Inferior parietal cortex (tissue), 1 donor: ENCODE measurements around the gene FNDC7.
"Not testable (repeated sequence)": the region's sequence is repeated elsewhere in the genome, so short reads cannot be mapped to it uniquely, and the experiment has no call there.

ENCODE experiments used
- DNase-seq: peaks from one replicate; pipeline ENCODE4 v3.0.0-alpha.2; 2016; ENCODE audit errors: extremely low spot score

The FNDC7 gene

DNA sequence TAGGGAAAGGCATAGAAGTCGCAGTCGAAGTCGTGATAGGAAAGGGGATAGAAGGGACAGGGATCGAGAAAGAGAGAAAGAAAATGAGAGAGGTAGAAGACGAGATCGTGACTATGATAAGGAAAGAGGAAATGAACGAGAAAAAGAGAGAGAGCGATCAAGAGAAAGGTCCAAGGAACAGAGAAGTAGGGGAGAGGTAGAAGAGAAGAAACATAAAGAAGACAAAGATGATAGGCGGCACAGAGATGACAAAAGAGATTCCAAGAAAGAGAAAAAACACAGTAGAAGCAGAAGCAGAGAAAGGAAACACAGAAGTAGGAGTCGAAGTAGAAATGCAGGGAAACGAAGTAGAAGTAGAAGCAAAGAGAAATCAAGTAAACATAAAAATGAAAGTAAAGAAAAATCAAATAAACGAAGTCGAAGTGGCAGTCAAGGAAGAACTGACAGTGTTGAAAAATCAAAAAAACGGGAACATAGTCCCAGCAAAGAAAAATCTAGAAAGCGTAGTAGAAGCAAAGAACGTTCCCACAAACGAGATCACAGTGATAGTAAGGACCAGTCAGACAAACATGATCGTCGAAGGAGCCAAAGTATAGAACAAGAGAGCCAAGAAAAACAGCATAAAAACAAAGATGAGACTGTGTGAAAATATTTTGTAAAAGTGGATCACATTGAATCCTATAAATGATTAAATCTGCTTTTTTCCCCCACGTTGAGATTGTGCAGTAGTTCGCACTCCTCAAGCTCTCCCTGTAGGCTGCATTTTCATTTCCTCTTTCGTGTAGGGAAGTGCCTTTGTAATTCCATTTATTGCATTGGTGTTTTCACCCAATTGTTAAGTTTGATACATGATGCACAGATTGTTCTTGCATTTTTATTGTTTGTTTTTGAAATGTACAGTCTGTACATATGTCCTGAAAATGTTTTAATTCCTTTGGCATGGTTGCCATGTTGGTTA lies 13.1 kb upstream of the FNDC7 start:
- no peak for DNase-seq

DNA sequence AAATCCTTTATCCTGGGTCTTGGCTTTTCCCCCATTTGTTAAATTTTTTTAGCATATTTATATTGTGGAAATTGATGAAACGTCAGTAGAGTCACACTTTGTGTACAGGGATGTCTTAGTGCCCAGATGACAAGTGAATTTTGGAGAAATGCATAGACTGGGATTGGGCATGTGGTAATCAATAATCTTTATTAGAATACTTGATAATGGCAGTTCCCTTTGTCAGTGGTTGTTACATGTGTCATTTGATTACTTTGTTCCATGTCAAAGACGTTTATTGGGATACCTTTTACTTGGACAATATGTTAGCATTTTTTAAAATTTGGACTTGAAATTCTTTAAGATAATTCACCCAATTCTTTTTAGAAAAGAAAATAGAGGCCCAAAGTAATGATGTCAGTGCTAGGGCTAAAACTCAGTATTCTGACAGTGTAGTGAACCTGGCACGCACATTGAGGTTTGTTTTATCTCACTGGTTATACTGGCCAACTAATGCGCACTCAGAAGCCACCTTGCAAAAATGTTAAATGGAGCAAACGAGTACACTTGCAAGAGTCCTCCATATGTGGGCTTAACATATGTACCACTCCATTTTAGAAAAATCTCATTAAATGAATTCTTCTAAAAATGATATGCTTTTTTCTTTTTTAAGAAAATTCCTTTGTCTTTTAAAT lies 11.4 kb upstream of the FNDC7 start:
- no peak for DNase-seq

DNA sequence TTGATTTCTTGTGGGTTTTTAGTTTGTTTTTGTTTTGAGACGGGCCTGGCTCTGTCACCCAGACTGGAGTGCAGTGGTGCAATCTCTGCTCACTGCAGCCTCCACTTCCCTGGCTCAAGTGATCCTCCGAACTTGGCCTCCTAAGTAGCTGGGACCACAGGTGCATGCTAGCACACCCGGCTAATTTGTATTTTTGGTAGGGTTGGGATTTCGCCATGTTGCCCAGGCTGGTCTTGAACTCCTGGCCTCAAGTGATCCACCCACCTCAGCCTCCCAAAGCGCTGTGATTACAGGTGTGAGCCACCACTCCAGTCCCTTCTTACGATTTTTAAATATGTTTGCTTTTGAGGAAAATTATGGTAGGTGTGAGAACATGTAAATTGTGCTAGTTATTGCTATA lies 10.6 kb upstream of the FNDC7 start:
- not testable (repeated sequence) for DNase-seq

DNA sequence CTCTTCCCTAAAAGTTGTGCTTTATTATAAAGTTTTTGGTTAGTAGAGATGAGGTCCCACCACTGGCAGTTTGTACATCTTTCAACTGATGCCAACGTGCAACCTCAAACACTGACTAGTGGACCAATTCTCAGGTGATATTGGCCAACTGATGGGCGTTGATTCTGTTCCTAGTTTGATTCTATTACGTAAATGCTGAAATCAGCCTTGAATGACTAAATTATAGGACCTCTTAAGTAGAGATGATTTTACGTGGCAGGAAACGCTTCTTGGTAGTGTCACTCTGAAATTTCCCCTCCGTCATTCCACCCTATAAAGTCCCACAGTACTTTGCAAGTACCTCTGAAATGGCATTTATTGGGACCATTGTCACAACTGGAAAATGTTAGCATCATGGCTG lies 8.8 kb upstream of the FNDC7 start:
- DNase-seq: no peak

DNA sequence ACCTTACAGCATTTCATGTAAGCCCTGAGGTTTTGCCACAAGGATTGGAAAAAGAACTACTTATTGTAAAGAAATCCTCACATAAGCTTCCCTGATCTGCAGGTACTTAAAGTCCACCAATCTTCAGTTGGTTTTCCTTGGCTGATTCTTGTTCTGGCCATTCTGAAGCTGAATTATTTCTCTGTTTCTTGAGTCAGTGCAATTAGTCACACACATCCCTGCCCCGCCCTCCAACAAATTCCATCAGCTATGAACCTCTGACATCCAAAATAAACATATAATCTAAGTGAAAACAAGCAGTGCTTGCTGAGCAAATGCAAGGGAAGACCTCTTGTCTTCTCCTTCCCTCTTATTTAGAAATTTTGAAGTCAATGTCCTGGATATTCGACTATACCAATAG lies 8.2 kb upstream of the FNDC7 start:
- DNase-seq: no peak

DNA sequence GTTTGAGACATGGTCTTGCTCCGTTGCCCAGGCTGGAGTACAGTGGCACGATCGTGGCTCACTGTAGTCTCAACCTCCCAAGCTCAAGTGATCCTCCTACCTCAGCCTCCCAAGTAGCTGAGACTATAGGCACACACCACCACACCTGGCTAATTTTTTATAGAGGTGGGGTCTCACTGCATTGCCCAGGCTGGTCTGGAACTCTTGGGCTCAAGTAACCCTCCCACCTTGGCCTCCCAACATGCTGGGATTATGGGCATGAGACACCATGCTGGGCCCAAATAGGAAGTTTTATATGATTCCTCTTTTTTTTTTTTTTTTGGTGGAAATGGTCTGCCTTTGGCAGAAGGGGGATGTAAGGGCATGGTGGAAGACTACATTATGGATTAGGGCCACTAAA lies 6.1 kb upstream of the FNDC7 start:
- no peak for DNase-seq

DNA sequence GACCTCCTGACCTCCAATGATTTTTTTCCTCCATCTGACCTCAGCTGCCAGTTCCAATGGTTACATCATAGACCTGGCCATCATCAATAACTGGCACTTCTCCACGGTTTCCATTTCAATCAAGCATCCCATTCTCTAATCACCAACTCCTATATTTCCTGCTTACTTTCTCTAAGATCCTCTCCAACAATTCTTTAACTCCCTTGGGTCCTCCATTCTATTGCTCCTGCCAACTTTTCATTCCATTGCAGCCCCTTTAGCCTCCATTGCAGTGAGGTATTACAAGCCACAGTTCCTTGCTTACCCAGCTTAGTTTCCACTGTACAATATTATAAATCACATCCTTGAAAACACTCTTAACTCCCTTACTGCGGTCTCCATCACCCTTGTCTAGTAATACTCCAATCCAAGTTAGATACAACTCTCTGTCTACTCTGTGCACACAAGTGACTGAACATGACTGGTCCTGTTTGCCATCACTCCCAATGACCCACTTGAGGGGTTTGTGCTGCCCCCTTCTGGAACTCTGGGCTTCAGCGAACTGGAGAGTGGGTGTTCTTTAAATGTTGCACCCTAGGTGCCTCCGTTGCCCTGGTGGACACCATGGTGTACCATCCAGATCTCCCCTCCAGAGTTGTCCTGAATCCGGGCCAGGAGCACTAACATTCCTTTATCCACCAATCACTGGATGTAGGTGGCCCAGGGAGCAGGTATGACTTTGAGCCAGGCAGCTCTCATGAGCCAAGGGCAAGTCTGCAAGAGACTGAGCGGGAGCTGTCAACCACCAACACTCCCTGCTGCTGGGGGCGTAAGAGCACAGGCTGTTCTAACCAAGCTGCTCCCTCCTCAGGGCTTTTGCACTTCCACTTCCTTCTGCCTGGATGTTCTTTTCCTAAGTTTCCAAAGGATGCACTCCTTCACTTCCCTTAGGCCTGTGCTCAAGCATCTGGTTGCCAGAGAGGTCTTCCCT lies 3.7 kb upstream of the FNDC7 start:
- DNase-seq: no peak

DNA sequence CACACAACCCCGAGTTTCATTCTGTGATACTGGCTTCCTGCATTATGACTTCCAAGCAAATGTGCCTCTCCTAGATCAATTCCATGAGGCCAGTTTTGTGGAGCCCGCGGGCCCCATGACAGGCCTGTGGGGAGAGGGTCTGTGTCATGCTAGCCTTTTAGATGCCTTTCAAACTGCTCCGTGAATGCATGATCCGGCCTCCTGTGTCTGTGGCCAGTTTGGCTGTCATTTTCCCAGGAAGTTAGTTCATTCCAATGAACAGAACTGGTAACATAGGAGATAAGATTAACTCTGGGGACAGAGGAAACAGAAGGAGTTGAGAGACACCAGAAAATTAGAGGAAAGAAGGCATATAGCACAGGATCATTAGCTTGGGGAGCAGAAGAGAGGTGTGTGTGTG lies 3.2 kb downstream of the FNDC7 start:
- DNase-seq: no peak

DNA sequence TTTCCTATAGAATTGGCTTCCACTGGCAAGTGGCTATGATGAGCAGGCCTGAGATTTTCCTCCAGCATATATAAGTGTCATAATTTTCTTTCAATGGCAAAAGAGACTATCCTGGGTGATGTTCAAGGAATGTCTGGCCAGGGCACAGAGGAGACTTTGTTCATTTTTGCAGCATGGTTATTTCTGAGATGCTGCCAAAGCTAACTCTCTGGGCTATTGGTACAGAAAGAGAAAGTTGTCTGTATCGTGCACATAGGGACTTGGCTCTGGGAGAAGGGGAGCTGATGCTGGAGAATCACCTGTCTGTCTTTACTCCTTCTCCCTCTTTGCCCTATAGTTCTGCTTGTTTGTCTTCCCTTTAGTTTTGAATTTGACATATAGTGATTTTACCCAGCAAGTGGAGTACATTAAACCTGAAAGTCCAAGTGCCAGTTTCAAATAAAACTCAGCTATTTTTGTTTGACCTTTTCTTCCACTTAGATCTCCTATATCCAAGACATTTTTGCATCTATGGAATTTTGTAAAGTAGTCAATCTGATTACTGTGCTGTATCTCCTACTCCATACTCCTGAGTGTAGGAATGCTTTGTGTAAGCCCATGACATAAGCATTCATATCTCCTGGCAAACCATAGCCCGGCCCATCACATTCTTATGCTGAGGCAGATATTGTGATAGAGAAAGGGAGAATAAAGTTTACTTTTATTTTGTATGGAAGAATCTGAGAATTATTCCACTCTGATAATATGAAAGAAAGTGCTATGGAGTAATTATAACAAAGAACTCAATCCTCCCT lies 3.9 kb downstream of the FNDC7 start:
- DNase-seq: no peak

DNA sequence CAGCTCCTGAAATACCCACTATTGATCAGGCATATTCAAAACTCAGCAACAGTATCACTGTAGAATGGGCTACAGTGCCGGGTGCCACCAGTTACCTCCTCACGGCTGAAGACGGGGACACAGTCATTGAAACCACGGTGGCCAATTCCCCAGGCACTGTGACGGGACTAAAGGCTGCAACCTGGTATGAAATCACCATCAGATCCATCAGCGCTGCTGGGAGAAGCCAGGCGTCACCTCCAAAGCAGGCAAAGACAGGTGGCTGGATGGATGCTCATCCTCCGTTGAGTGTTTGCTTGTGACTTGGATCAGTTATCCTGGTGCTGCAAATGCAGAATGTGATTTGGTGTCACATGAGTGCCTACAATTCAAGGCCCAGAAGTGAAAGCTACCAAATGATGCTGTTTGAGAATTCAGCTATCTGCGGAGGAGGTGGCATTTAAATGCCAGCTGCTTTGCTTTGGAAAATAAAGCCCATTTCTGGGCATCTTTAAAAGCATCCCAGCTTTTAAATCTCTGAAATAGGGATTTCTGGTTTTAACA lies 5.1 kb downstream of the FNDC7 start:
- DNase-seq: peak; percentile 74

DNA sequence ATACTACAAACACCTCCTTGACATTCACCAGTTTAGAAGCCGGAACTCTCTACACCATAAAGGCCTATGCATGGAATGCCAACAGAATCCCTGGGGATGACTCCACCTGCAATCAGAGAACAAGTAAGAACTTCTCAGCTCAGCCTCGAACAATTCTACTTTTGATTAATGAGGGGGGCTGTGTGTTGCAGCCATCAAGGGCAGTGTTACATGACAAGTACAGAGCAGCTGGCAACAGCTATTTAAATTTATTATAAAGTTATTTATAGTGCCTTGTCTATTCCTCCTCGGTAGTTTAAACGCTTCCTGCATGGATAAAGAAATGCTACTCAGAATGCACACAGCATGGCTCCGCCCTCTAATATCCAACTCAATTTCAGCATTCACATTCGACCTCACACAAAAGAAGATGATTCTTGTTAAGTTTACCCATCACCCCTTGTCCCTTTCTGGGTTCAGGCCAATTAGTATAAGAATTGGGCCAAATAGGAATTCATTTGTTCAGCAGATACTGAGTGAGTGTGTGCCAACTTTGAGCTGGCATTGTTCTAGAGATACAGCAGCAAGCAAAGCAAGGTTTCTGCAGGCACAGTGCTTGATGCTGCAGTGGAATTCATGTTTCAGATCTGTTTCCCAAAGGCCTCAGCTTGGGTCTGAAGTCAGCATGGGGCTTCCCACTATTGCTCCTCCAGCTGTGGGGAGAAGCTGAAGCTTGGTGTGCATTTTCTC lies 6.4 kb downstream of the FNDC7 start:
- no peak for DNase-seq

DNA sequence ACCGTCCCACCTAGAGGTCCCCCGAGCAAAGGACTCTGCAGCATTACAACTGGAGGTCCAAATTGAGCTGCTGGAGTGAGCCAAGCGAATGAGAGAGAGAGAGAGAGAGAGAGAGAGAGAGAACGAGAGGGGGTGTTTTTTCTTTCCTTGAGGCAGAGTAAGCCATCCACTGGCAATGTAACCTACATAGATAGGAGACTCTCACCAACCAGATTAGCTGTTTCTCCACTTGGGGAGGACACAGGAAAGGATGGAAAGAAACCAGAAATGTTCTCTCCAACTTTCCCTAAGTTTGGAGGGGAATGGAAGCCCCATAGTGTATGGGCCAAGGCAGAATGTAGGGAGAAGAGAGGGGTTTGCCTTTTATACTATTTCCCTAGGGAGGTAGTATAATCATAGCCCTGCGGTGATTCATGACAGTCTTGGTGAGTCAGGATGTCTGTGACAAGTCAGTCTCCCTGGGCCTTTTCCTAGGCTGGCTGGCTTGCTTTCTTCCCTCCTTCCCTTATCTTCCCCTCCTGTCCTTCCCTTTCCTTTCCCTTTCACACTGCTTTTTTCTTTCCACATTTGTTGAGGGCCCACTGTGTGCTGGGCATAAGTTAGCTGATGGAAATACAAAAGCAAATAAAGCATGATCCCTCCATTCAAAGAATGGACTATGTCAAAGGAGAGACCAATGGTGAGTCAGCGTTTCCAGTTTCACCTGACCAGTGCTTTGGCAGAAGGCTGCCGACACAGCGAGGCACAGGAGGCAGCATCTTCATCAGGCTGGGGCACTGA lies 7.1 kb downstream of the FNDC7 start:
- DNase-seq: no peak

DNA sequence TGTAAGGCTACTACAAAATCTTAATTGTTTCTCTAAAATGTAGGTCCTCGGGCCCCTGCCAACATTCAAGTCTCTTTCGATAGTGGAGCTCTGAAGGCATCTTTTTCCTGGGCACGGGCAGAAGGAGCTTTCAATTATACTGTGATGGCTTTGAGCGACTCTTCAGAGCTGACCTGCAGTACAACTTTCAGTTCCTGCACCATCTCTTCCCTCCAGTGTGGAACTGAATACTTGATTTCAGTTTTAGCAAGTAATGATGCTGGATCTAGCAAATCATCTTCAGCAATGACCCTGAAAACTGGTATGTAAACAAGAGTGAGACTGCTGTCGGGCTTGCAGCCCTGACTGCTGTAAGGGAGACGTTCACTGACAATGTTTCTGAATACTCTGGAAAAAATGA lies 9.6 kb downstream of the FNDC7 start:
- DNase-seq: no peak

DNA sequence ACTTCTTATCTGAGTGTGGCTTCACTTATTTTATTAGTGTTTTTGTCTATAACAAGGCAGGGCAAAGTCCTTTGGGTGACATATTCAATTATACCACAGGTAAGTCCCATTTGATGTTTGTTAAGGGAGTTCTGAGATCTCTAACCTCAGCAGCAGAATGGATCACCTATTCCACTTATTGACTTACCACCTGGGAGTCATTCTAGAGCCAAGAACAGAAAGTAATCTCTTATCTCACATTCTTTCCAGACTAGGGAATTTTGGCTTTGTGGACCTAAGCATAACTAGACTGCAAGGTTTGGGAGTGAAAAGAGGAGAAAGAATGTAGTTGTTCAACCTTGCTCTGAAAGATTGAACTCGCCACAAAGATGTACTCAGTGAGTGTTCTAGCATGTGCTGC lies 13.2 kb downstream of the FNDC7 start:
- no peak for DNase-seq

DNA sequence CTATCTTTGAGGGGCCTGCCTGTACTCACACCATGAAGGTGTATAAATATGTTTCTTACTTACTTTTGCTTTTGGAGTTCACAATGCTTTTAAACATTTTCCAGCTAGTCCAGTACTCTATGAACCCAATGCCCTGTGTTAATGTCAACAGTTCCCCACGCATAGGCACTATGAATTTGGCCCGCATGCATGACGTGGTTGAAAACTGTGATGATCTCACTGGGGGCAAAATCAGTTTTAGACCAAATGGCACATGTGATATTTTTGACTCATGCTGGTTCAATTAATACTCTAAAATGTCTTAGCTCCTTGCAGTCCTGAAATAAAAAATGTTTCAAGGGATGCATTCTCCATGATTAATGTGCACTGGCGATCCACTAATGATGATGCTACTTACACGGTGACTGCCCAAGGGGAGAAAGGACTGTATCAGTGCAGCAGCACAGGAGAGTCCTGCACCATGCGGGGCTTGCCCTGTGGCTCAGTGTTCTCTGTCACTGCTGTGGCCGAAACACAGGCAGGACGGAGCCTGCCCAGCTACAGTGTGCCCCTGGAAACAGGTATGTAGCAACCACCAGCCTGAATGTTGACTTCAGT lies 15.7 kb downstream of the FNDC7 start:
- no peak for DNase-seq

DNA sequence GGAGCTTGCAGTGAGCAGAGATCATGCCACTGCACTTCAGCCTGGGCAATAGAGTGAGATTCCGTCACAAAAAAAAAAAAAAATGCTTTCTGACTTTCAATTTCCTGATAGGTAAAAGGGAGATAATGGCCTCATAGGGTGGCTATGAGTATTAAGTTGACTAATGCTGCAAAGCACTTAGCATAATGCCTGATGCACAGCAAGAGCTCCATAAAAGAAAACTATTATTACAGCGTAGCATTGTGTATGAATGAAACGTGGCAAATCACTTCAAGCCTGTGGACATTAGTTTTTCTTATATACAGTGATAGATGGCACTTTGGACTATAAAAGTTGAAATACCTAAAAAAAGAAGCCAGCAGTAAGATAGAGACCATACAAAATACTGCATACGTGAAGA lies 16.8 kb downstream of the FNDC7 start:
- DNase-seq: no peak

DNA sequence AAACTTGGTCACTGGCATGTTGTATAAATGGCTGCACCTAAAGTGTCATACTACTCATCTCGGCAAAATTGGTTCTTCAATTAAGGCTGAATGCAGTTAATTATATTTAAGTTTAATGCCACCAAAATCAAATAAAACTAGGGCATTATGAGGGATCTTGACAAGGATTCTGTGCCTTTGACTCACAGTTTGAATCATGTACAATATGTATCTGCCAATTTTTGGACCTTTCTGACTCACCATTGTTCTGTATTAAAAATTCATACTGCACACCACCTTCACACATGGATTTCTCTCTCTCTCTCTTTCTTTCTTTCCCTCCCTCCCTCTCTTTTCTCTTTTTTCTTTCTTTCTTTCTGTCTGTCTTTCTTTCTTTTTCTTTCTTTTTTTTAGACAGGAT lies 19.7 kb downstream of the FNDC7 start:
- no peak for DNase-seq

DNA sequence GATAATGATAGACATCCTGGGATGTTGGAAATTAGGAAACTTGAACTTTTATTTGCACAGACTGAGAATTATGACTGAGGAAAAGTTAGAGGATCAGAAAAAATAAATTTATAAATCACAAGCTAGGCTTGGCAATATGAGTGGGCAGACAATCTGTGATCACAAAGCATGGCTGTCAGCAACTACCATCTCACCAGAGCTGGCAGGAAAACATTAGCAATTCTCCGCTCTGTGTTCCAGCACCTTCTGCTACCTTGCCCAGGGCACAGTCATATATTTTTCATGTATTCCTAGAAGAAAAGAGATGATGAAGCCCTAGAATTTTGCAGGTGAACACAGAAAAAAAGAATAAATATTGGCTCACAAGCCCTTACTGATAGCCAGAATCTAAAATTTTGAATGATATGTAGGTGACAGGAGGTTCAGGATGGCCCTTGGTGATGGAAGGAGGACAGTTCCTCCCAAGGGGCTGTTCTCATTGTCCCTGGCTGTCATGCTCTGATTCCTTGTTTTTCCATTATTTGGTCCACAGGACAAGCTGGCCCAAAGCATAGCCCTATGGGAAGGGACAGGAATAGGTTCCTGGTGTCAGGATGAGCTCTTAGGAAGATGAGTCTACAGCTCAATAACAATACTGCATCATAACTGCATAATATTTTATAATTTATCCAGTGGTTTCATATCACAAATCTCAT lies 21.6 kb downstream of the FNDC7 start:
- no peak for DNase-seq
